ENCODE measurements around the gene WDR82.

Gene WDR82

DNA sequence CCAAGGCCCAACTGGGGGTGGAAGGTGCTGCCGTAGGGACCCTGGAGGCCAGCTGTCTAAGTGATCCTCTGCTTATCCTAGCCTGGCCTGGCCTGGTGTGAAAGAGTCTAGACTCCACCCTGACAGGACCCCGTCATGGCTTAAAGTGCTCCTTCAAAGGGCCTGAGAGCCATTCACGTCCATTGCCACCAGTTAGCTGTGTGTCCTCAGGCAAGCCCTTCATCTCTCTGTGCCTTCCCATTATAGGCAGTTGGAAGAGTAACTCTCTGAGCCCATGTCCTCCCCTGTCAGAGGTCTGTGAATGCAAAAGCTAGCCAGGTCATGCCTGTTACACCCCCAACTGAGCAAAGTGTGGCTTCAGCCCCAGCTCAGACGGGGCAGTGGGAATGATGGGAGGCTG lies 28.5 kb upstream of the WDR82 start:
- no peak for DNase-seq (ENCODE audit: low read depth)

DNA sequence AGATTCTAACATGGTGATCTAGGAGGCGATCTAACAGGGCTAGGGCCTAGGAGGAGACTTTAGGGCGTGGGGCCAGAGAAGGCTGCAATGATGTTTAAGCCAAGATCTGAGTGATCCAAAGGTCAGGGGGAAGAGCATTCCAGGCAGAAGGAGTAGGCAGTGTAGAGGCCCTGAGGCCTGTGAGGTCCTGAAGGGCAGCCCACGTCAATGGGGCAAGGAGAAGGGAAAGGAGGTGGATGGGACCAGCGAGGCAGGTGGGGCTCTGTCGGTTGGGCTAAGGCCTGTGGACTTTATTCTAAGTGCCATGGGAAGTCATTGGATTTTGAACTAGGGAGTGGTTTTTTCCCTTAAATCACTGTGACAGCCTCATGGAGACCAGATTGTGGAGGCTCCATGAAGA lies 27.5 kb upstream of the WDR82 start:
- no peak for DNase-seq (ENCODE audit: low read depth)

DNA sequence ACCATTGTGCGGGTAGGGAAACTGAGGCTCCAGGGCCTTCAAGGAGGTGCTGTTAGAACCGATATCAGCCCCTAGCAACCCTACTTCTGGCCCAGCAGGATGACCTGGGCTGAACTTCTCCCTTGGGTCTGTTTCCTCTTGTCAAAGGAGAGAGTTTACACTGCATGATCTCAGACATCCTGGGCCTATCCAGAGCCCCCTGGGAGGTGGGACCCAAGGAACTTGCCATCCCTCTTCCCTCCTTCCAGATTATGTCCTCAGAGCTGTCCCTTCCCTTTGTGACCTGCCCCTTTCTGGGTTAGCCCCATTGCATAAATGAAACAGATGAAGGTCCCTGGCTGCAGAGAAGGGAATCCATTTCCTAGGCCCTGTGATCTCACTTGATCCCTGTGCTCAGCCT lies 25.4 kb upstream of the WDR82 start:
- no peak for DNase-seq (ENCODE audit: low read depth)

DNA sequence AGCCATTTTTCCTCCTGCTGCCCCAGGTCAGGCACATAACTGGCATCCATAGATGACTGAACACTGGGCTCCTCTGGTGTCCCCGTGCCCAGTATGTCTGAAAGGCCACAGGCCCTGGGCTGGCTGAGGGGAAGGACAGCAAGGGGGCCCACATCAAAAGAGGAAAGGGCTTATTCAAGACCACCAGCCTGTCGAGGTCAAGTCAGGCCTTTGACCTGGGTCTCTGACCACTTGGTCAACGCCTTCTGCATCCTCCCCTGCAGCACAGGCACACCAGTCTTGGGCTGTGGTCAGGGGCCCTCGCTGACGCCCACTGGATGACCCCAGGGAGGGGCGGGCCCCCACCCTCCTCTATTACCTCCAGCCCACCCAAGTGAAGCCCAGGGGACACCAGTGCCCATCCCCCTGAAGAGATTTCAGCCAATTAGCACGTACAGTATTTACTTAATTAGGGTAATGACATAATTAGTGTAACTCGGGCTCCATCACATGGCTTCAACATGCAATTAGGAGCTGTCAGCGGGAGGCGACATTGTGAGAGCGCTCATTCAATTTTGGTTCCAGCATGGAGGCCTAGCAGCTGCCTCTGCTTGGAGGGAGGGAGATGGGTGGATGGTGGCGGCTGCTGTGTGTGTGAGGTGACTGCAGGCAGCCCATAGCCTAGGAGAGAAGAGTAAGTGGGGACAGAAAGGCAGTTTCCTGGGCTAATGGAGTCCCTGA lies 24.1 kb upstream of the WDR82 start:
- no peak for DNase-seq (ENCODE audit: low read depth)

DNA sequence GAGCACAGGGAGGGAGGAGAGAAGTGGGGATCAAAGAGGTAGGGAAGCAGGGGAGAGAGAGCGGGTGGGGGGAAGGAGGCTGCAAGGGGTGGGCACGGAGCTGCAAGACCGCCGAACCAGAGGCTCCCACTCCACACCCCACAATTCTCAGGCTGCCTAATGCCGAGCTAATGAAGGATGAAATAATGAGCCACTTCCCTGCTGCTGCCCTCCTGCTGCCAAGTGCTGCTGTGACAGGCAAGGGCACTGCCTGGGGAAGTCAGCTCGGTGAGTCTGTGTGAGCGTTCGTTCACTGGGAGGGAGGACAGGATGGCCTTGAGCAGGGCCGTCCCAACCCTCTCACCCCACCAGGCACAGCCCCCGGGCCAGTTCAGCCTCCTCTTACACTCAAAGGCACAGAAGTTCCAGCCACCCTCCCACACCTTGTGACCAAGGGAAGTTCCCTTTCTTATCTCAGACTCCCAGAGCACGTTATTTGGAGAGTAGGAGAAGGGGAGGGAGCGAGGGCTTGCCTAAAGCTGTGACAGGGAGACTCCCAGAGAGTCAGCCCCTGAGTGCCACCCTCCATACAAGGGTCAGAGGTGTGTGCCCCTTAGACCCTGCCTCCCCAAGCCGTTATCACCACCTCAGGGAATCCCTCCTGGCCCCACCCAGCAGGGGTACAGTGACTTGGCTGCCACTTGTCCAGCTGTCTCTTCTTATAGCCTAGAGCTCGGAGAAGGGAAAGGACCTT lies 21.6 kb upstream of the WDR82 start:
- DNase-seq (ENCODE audit: low read depth), result no peak

DNA sequence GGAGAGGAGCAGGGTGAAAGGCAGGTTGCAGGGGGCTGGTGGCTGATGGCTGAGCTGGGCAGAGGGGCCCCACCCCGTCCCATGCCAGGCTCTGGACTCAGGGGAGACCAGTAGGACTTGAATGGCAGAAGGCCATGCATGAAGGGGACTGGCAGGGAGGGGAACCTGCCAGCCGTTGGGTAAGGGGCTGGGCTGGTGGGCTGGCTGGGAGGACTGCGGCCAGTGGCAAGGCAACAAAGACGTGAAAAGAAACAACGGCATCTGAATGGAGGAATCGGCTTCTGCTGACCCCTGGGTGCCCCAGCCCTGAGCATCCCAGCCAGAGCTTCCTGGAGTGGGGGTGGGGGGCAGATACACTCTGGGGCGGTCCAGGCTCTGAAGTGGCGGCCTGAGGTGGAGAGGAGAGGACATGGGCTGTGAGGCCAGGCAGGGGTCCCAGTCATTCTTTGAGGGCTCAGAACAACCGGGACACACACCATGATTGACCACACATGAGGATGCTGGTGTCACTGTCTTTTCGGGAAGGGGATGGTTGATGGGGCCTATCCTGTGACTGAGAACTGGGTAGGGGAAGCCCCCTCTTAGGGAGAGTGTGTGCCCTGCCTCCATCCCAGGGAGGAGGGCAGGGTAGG lies 20.9 kb upstream of the WDR82 start:
- DNase-seq (ENCODE audit: low read depth), result no peak

DNA sequence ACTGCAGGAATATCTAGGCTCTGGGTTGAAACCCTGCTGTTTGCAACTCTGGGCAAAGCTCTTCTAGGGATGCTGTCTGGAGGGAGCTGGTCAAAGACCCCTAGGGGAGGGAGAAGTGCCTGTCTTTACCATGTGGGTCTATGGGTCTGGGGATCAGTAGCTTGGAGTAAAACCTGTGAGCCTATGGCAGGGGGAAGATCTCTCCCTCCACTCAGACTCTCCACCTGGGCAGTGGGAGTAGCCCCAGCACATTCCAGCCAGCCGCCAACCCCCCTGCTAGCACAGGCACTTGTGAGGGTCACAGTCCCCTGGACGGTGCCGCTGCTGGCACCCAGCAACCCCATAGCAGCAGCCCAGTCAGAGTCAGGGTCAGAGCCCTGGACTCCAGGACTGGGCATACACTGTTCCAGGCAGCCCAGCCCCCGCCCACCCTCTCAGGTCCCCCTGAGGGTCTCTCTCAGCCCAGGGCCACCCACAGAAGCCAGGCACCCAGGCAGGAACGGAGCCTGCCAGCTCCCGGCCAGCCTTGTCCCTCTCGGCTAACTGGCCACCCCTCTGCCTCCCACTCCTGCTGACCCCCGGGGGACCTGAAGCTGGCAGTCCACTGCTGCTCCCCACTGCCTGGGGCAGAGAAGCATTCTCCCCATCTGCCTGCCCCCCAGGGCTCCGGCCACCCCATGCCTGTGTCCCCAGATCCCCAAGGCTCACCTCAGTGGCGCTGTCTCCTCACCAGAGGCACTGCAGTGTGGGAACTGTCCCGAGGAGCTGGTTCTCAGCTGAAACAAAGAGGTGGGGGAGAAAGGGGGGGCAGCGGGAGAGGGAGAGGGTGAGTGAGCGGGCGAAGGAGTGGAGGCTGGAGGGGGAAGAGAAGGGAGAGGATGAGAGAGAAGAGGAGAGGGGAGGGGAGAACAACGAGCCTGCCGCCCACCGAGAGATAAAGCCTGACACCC lies 20.0 kb upstream of the WDR82 start:
- DNase-seq (ENCODE audit: low read depth), result no peak

DNA sequence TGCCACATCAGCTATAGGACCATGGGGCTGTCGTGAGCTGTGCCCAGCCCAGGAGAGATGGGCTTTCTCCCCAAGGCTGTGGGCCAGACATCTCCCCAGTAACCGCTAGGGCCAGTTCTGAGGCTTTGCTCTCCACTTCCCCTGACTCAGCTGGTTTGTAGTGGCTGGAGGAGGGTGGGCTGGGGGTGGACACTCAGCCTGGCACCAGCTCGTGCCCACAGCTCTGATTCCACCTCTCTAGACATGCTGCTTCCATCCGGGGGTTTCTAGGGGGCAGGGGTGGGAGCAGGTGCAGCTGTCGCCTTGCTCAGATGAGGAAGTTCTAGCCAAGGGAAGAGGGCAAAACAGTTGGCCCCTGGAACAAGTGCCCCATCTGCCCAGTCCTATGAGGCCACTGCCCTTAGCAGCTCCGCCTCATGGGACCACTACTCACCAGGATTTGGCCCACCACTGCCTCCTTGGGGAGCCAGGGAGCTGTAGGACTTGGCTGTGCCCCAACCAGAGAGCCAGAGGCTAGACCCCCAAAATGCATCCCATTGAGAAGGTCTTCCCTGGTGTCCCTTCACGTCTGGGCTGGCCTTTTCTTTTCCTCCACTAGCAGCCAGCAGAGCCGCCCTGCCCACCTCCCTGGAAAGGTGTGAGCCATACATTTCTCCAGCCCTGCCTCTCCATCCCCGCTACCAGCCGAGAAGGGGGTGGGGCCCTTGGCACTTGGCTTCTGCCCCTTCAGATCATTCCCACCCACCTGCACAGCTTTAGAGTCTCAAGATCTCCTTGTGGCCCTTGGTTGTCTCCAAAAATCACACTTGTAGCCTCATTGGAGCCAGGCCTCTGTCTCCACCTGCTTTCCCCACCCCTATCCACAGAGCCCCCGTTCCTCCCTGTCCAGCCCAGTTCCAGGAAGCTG lies 19.0 kb upstream of the WDR82 start:
- DNase-seq (ENCODE audit: low read depth), result no peak

DNA sequence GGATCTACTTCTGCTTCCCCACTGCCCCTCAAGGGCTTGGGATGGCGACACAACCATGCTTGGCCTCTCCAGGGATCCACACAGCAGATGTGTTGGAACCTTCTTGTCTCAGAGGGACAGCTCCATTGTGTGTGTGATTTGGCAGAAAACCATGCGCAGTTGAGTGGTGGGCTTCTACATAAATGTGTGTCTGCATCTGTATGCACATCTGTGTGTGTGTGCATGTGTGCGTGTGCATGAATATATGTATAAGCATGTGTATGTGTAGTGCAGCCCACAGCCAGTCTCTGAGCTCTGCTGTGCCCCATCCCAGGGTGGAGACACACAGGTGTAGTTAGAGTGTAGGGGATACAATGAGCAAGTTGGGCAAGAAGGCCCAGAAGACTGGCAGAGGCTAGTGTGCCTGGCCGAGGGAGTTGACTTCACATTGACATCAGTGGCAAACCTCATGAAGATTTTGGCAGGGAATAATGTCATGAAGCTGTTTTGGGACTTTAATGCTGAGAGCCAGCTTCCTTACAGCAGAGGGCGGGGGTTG lies 17.3 kb upstream of the WDR82 start:
- DNase-seq (ENCODE audit: low read depth), result no peak

DNA sequence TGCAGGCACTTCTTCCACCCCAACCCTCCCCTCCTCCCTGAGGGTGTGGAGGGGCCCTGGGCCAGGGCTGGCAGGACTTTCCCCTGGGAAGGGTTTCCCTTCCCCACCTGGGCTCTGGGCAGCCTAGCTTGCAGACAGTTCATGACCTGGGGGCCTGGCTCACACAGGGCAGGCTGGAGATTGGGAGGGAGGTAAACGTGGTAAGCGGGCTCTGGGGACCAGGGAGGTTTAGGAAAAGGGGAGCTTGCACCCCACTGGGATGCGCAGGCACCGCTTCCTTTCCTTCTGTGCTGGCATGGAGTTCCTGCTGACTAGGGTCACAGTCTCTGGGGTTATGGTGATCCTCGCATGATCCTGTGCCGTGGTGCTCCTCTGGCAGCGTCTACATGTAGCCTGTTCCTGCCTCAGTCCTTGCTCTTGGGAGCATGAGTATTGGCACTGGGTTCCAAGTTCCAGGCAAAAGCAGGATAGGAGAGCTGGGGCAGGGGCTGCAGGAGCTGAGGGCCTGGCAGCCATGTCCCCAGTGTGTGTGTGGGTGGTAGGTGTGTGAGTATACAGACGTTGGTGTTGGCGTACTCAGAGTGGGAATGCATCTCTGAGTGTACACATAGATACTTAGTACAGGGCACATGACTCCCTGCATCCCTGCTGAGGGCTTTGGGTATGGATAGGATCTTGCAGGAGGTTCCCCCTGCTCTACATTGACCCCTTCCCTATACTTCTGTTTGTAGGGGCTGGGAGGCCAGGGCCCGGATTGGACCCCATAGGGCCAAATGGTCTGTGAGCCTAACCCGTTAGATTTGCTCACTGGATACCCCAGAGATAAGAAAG lies 16.1 kb upstream of the WDR82 start:
- DNase-seq (ENCODE audit: low read depth), result no peak

DNA sequence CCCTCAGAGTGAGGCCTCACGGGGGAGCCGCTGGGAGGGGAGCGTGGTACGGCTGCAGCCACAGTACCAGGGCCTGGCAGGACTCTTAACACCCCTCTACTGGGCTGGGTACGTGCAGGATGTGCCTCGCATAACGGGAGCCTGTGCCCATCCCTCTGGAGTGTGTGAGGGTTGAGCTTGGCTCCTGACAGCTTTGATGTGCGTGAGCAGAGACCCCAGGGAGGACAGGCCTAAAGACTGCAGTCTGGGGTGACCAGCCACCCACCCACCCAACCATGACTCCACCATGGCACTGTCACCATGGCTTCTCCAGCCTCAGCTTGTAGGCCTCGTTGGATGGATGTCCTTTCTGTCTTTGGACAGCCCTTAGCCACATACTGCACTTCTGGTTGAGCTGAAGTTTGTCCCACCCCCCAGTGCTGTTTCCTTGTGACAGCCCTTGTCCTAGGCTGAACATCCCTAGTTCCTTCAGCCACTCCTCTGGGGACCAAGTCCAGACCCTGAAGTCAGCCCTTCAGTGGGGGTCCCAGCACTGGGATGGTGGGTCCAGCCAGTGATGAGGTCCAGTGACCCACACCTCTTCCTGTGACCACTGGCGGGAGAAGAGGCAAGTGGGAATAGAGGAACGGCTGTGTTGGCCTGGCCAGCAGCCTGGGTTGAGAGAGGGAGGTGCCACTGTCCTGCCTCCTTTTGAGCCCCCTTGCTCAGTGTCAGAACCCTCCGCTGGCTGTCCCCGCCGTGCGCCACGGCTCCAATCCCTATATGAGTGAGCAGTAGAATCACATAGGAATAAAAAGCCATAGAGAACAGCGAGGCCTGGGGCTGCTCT lies 15.3 kb upstream of the WDR82 start:
- DNase-seq (ENCODE audit: low read depth), result no peak

DNA sequence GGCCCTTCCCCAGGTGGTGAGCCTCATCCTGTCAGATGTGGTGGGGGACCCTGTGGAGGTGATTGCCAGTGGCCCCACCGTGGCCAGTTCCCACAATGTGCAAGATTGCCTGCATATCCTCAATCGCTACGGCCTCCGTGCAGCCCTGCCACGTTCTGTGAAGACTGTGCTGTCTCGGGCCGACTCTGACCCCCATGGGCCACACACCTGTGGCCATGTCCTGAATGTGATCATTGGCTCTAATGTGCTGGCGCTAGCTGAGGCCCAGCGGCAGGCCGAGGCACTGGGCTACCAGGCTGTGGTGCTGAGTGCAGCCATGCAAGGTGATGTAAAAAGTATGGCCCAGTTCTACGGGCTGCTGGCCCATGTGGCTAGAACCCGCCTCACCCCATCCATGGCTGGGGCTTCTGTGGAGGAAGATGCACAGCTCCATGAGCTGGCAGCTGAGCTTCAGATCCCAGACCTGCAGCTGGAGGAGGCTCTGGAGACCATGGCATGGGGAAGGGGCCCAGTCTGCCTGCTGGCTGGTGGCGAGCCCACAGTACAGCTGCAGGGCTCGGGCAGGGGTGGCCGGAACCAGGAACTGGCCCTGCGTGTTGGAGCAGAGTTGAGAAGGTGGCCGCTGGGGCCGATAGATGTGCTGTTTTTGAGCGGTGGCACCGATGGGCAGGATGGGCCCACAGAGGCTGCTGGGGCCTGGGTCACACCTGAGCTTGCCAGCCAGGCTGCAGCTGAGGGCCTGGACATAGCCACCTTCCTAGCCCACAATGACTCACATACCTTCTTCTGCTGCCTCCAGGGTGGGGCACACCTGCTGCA lies 14.0 kb upstream of the WDR82 start:
- no peak for DNase-seq (ENCODE audit: low read depth)

DNA sequence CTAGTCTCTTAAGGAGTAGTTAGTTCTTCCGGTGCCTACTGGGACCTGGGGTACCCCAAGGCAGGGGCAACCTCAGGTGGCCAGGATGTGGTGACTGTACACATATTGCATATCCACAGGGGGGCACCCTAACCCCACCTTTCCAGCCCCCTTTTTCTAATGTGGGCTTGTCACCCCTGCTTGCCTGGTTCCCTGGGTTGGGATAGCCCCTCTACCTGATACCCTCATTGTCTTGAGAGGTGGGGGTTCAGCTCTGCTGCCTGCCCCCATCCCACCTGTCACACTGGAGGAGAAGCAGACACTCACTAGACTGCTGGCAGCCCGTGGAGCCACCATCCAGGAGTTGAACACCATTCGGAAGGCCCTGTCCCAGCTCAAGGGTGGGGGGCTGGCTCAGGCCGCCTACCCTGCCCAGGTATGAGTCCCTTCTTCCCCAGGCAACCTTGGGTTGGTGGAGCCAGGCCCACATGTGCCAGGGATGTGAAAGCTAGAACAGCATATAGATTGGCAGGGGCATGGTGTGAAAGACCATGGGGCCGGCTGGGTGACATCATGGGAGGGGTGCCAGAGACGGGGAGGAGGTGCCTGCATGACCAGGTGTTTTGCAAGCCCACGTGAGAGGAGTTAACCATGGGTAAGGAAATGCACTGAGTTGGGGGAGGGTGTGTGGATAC lies 13.2 kb upstream of the WDR82 start:
- no peak for DNase-seq (ENCODE audit: low read depth)

DNA sequence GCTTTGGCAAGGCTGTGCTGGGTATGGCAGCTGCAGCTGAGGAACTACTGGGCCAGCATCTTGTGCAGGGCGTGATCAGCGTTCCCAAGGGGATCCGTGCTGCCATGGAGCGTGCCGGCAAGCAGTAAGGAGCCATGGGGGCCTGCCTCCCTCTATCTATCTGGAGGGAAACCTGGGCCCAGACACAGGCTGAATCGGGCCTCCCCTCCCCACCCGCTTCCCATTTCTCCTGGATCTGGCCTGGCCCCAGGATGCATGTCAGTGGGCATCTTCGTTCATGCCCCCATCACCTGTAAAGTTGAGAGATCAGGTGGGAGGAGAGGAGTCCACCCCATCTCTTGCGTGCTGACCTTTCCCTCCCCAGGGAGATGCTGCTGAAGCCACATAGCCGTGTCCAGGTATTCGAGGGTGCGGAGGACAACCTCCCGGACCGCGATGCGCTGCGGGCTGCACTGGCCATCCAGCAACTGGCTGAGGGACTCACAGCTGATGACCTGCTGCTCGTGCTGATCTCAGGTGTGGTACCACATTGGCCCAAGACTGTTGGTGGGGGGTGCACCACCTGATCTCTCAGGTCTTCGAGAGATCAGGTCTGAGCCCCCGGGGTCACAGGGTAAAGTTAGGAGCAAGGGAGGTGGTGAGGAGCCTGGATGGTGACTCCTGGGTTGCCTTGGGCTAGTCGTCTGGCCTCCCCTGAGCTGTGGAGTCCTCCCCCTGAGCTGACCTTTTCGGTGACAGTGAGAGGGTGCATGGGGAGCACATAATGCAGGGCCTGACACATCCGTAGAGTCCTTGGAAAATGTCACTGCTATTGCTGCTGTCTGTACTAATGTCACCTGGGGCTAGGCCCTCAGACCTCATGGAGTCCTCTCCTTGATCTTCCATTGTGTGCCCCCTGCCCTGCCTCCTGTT lies 12.4 kb upstream of the WDR82 start:
- DNase-seq (ENCODE audit: low read depth), result no peak

DNA sequence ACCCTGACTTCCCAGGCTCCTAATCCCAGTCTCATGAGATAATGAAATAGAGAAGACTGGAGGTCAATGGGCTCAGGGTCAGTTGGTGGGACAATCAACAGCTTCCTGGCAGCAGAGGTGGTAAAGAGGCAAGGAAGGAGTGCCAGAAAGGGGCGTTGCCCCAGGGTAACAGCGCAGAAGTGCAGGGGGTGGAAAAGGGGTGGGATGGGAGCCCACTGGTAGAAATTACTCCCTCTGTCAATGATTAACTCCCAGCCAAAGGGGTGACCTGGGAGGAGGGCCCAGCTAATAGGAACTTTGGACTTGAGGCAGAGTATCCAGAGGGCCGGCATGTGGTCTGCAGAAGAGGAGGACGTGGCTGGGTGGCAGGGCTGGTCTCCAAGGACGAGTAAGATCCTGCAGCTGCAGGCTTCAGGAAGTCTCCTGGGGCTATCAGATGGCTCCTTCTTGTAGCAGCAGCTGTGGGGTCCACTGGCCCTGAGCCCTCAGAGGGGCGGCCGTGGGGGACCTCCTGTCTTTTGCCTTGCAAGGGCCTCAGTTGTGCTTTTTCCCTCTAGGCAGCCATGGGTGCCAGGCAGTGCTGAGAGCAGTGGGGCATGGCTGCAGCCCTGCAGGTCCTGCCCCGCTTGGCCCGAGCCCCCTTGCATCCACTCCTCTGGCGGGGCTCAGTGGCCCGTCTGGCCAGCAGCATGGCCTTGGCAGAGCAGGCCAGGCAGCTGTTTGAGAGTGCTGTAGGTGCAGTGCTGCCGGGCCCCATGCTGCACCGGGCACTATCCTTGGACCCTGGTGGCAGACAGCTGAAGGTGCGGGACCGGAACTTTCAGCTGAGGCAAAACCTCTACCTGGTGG lies 11.5 kb upstream of the WDR82 start:
- DNase-seq (ENCODE audit: low read depth), result no peak

DNA sequence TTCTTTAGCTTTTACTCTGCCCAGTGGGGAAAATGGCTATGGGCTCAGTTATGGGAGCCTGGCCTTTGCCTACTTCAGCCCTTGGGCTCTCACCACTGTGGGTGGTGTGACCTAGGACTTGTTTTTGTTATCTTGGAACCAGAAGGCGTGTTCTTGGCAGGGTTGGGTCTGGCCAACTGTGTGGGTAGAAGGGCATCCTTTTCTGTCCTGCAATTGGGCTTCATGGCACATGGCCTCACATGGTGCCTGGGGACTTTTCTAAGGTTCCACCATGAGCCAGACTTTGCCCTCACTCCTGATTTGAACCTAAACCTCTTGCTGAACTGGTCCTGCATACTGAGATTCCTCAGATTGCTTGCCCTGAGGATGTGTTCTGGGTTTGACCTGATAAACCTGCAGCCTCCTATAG lies 10.9 kb upstream of the WDR82 start:
- DNase-seq (ENCODE audit: low read depth), result no peak

All from stromal cell of bone marrow (primary cell).